Neural progenitor cell (in vitro differentiated cells): ENCODE data around the gene CTAG2.

ENCODE experiments used
- CTCF ChIP-seq: fragments of 200-600 bp; sonication (generic); IDR thresholded peaks from 2 replicates; pipeline ENCODE4 v1.5.1; 2017; ENCODE audit warnings: antibody characterized with exemption, mild to moderate bottlenecking
- EZH2 ChIP-seq: fragments of 200-600 bp; sonication (generic); IDR thresholded peaks from 2 replicates; pipeline ENCODE4 v1.6.1; 2017; ENCODE audit warnings: antibody characterized with exemption, mild to moderate bottlenecking, moderate library complexity
- EZH2phosphoT487 ChIP-seq: fragments of 200-600 bp; sonication (generic); IDR thresholded peaks from 2 replicates; pipeline ENCODE4 v1.6.1; 2017; ENCODE audit warnings: antibody characterized with exemption

- no peak for TF ChIP-seq CTCF
- no peak for TF ChIP-seq EZH2
- no peak for TF ChIP-seq EZH2phosphoT487
These were observed 900 bp downstream of the CTAG2 start for GRCh38 chrX:154652311-154653047.
